Mesendoderm (in vitro differentiated cells): ENCODE data around the gene PACSIN3.
A peak's percentile ranks its signal among the peaks of the same experiment; 100 is the strongest.

ENCODE experiments used
- DNase-seq: peaks from one replicate; pipeline ENCODE4 v3.0.0; 2013
- H2AK5ac ChIP-seq: 2 replicates; pipeline ENCODE4 v1.6.1; 2013; ENCODE audit warnings: low read length, inconsistent platforms
- H2BK120ac ChIP-seq: 2 replicates; pipeline ENCODE4 v1.6.1; 2013; ENCODE audit warnings: low read depth, mild to moderate bottlenecking, low read length, moderate library complexity, mixed read lengths
- H2BK15ac ChIP-seq: replicated peaks from 2 replicates; pipeline ENCODE4 v1.6.1; 2013; ENCODE audit warnings: low read depth, mild to moderate bottlenecking, moderate library complexity
- H2BK5ac ChIP-seq: 2 replicates; pipeline ENCODE4 v1.6.1; 2013; ENCODE audit warnings: low read length, inconsistent platforms
- H3K18ac ChIP-seq: 2 replicates; pipeline ENCODE4 v1.6.1; 2013; ENCODE audit warnings: mild to moderate bottlenecking, low read length, mixed read lengths
- H3K23ac ChIP-seq: one replicate; pipeline ENCODE4 v1.6.1; 2013; ENCODE audit warnings: low read length
- H3K27ac ChIP-seq: 2 replicates; pipeline ENCODE4 v1.5.1; 2013; ENCODE audit warnings: low read depth, mild to moderate bottlenecking, inconsistent platforms, low read length, moderate library complexity
- H3K27me3 ChIP-seq: 2 replicates; pipeline ENCODE4 v1.6.1; 2013; ENCODE audit warnings: low read length, control low read depth, mild to moderate bottlenecking, inconsistent platforms; ENCODE audit not compliant: insufficient read depth, poor library complexity
- H3K36me3 ChIP-seq: 2 replicates; pipeline ENCODE4 v1.6.1; 2013; ENCODE audit warnings: low read length, inconsistent platforms; ENCODE audit not compliant: control insufficient read depth, insufficient read depth
- H3K4ac ChIP-seq: one replicate; pipeline ENCODE4 v1.6.1; 2013; ENCODE audit warnings: low read depth, mild to moderate bottlenecking, low read length, moderate library complexity
- H3K4me1 ChIP-seq: 2 replicates; pipeline ENCODE4 v1.6.1; 2013; ENCODE audit warnings: low read depth, low read length, inconsistent platforms; ENCODE audit not compliant: control insufficient read depth
- H3K4me2 ChIP-seq: 2 replicates; pipeline ENCODE4 v1.6.1; 2013; ENCODE audit warnings: low read length
- H3K4me3 ChIP-seq: 2 replicates; pipeline ENCODE4 v1.5.1; 2013; ENCODE audit warnings: mild to moderate bottlenecking, low read length
- H3K56ac ChIP-seq: one replicate; pipeline ENCODE4 v1.6.1; 2013; ENCODE audit warnings: low read length
- H3K79me1 ChIP-seq: 2 replicates; pipeline ENCODE4 v1.6.1; 2013; ENCODE audit warnings: low read length, inconsistent platforms
- H3K79me2 ChIP-seq: 2 replicates; pipeline ENCODE4 v1.6.1; 2013; ENCODE audit warnings: mild to moderate bottlenecking, low read length; ENCODE audit not compliant: control insufficient read depth, insufficient read depth
- H3K9ac ChIP-seq: 2 replicates; pipeline ENCODE4 v1.6.1; 2013; ENCODE audit warnings: low read length, inconsistent platforms
- H4K5ac ChIP-seq: one replicate; pipeline ENCODE4 v1.6.1; 2013; ENCODE audit warnings: low read length
- H4K8ac ChIP-seq: one replicate; pipeline ENCODE4 v1.6.1; 2013; ENCODE audit warnings: low read depth, mild to moderate bottlenecking, control low read depth, low read length, moderate library complexity
- WGBS: extraction: QIAGEN DNeasy Blood & Tissue Kit; methylation state at CpG from one replicate; pipeline ENCODE4 v1.1.7; 2013; ENCODE audit warnings: low lambda C conversion rate, missing lambda C conversion rate; ENCODE audit not compliant: insufficient coverage; ENCODE audit errors: extremely low coverage; 5-methylcytosine and 5-hydroxymethylcytosine counted together

Gene PACSIN3

GRCh38 chr11:47229161-47229560 is 42.9 kb upstream of the PACSIN3 start:
- Histone ChIP-seq H3K27ac (no peak overlapping the region), H2BK120ac (no peak overlapping the region), H3K9ac (no peak overlapping the region), H3K18ac (no peak overlapping the region), H2AK5ac (no peak overlapping the region), H4K5ac (no peak overlapping the region), H3K79me1 (no peaks in the 10 kb centered on the region), H3K27me3 (no peaks in the 10 kb centered on the region), H3K4me2 (no peak overlapping the region), H3K56ac (no peak overlapping the region), H3K23ac (no peak overlapping the region), H4K8ac (no peak overlapping the region), H3K4ac (no peak overlapping the region), H2BK15ac (no peak overlapping the region), H3K4me1 (no peaks in the 10 kb centered on the region), H2BK5ac (no peak overlapping the region), H3K79me2 (no peaks in the 10 kb centered on the region), H3K4me3 (no peak overlapping the region), H3K36me3 (no peaks in the 10 kb centered on the region)
- WGBS, result no CpG with 5 or more reads among the region's 8 CpGs
- DNase-seq, result no peak

GRCh38 chr11:47225552-47226400 is 39.5 kb upstream of the PACSIN3 start:
- Histone ChIP-seq H4K5ac (no peak overlapping the region), H2BK120ac (no peak overlapping the region), H3K9ac (no peak overlapping the region), H2BK15ac (no peak overlapping the region), H3K79me2 (no peaks in the 10 kb centered on the region), H4K8ac (no peak overlapping the region), H2BK5ac (no peak overlapping the region), H3K36me3 (no peaks in the 10 kb centered on the region), H3K27me3 (no peaks in the 10 kb centered on the region), H3K4me3 (no peak overlapping the region), H3K4me2 (no peak overlapping the region), H3K4ac (no peak overlapping the region), H3K56ac (no peak overlapping the region), H3K4me1 (no peaks in the 10 kb centered on the region), H3K27ac (no peak overlapping the region), H3K79me1 (no peaks in the 10 kb centered on the region), H3K23ac (no peak overlapping the region), H3K18ac (no peak overlapping the region), H2AK5ac (no peak overlapping the region)
- WGBS, result no CpG with 5 or more reads among the region's 7 CpGs
- DNase-seq, result no peak

GRCh38 chr11:47222696-47223095 is 36.5 kb upstream of the PACSIN3 start:
- H3K27ac ChIP-seq, result no peak overlapping the region
- no peak overlapping the region for H4K5ac ChIP-seq
- H3K4me1 ChIP-seq, result no peaks in the 10 kb centered on the region
- no peak overlapping the region for H2BK15ac ChIP-seq
- H3K36me3 ChIP-seq, result no peaks in the 10 kb centered on the region
- WGBS, result no CpG with 5 or more reads among the region's 2 CpGs
- H3K23ac ChIP-seq, result no peak overlapping the region
- no peak overlapping the region for H3K4me3 ChIP-seq
- H3K18ac ChIP-seq, result no peak overlapping the region
- no peak overlapping the region for H2BK120ac ChIP-seq
- no peaks in the 10 kb centered on the region for H3K27me3 ChIP-seq
- no peak for DNase-seq
- no peak overlapping the region for H4K8ac ChIP-seq
- H3K4ac ChIP-seq, result no peak overlapping the region
- no peak overlapping the region for H3K9ac ChIP-seq
- H3K79me1 ChIP-seq, result no peaks in the 10 kb centered on the region
- no peak overlapping the region for H2AK5ac ChIP-seq
- no peak overlapping the region for H2BK5ac ChIP-seq
- H3K56ac ChIP-seq, result no peak overlapping the region
- no peaks in the 10 kb centered on the region for H3K79me2 ChIP-seq
- H3K4me2 ChIP-seq, result no peak overlapping the region

GRCh38 chr11:47220401-47220821 is 34.2 kb upstream of the PACSIN3 start:
- no peak overlapping the region for H2BK15ac ChIP-seq
- H4K8ac ChIP-seq, result no peak overlapping the region
- WGBS, result no CpG with 5 or more reads among the region's 1 CpG
- no peaks in the 10 kb centered on the region for H3K27me3 ChIP-seq
- H2BK120ac ChIP-seq, result no peak overlapping the region
- no peak overlapping the region for H3K18ac ChIP-seq
- H3K56ac ChIP-seq, result no peak overlapping the region
- H3K36me3 ChIP-seq, result no peaks in the 10 kb centered on the region
- H3K79me2 ChIP-seq, result no peaks in the 10 kb centered on the region
- H3K9ac ChIP-seq, result no peak overlapping the region
- H2AK5ac ChIP-seq, result no peak overlapping the region
- no peak overlapping the region for H3K4me3 ChIP-seq
- no peak overlapping the region for H3K23ac ChIP-seq
- no peak overlapping the region for H3K27ac ChIP-seq
- peaks cover 4% of the 10 kb centered on the region for H3K4me1 ChIP-seq
- H3K79me1 ChIP-seq, result peaks cover 6% of the 10 kb centered on the region
- no peak overlapping the region for H4K5ac ChIP-seq
- no peak overlapping the region for H3K4me2 ChIP-seq
- no peak for DNase-seq
- H3K4ac ChIP-seq, result no peak overlapping the region
- no peak overlapping the region for H2BK5ac ChIP-seq

- peak overlapping the region; percentile 20 for H3K18ac ChIP-seq
- peaks cover 6% of the 10 kb centered on the region for H3K79me1 ChIP-seq
- H3K79me2 ChIP-seq, result no peaks in the 10 kb centered on the region
- peak overlapping the region; percentile 95 for H3K9ac ChIP-seq
- no CpG with 5 or more reads among the region's 12 CpGs for WGBS
- no peak overlapping the region for H2BK15ac ChIP-seq
- no peaks in the 10 kb centered on the region for H3K27me3 ChIP-seq
- H2BK120ac ChIP-seq, result no peak overlapping the region
- peak overlapping the region; percentile 1 for H2AK5ac ChIP-seq
- H3K4me1 ChIP-seq, result peaks cover 4% of the 10 kb centered on the region
- H3K56ac ChIP-seq, result peak overlapping the region; percentile 95
- no peak overlapping the region for H2BK5ac ChIP-seq
- H4K5ac ChIP-seq, result no peak overlapping the region
- no peak overlapping the region for H3K27ac ChIP-seq
- H3K23ac ChIP-seq, result no peak overlapping the region
- H3K36me3 ChIP-seq, result no peaks in the 10 kb centered on the region
- peak; percentile 26 for DNase-seq
- H3K4ac ChIP-seq, result no peak overlapping the region
- no peak overlapping the region for H4K8ac ChIP-seq
- no peak overlapping the region for H3K4me3 ChIP-seq
- H3K4me2 ChIP-seq, result peak overlapping the region; percentile 7
Measured at GRCh38 chr11:47216121-47216798, 30.0 kb upstream of the PACSIN3 start.
